Hematopoietic multipotent progenitor cell treated with erythropoietin and hydrocortisone succinate and interleukin-3 and kit ligand, for 8 days (in vitro differentiated cells): ENCODE data around the gene PFDN2.
A peak's percentile ranks its signal among the peaks of the same experiment; 100 is the strongest.

Experiments used
- DNase-seq: peaks from one replicate; pipeline ENCODE4 v3.0.0-alpha.2; 2015

Gene PFDN2

GRCh38 chr1:161098210-161099068, 19.4 kb downstream of the PFDN2 start, which contains the start of gene KLHDC9:
Gene KLHDC9, plus strand, starts transcription at chr1:161098361. Its CDS starts 175 bp downstream, at chr1:161098536.
- DNase-seq, result peak; percentile 67

- no peak for DNase-seq
Observed at GRCh38 chr1:161096530-161096929, 21.3 kb downstream of the PFDN2 start.

- no peak for DNase-seq
Observed at GRCh38 chr1:161096015-161096414, 21.8 kb downstream of the PFDN2 start.

GRCh38 chr1:161095230-161095629, 22.6 kb downstream of the PFDN2 start:
- DNase-seq, result no peak

GRCh38 chr1:161094481-161094880, 23.4 kb downstream of the PFDN2 start:
- DNase-seq, result no peak

GRCh38 chr1:161092621-161093028, 25.2 kb downstream of the PFDN2 start:
- no peak for DNase-seq

GRCh38 chr1:161091796-161092507, 25.9 kb downstream of the PFDN2 start:
- DNase-seq, result no peak

- no peak for DNase-seq
Observed at GRCh38 chr1:161091093-161091492, 26.7 kb downstream of the PFDN2 start.

GRCh38 chr1:161090617-161091016, 27.2 kb downstream of the PFDN2 start:
- DNase-seq, result no peak

- DNase-seq, result no peak
Observed at GRCh38 chr1:161089938-161090337, 27.9 kb downstream of the PFDN2 start.

- no peak for DNase-seq
Observed at GRCh38 chr1:161089251-161089924, 28.4 kb downstream of the PFDN2 start, which contains the start of gene NECTIN4. Gene NECTIN4, minus strand, starts transcription at chr1:161089558. Its CDS starts 262 bp downstream, at chr1:161089296.

GRCh38 chr1:161088587-161089110, 29.2 kb downstream of the PFDN2 start:
- DNase-seq, result no peak

GRCh38 chr1:161086457-161086856, 31.4 kb downstream of the PFDN2 start:
- no peak for DNase-seq

- no peak for DNase-seq
Observed at GRCh38 chr1:161085165-161085564, 32.7 kb downstream of the PFDN2 start.

- DNase-seq, result no peak
Observed at GRCh38 chr1:161084597-161084988, 33.2 kb downstream of the PFDN2 start.

GRCh38 chr1:161083748-161084596, 33.9 kb downstream of the PFDN2 start:
- DNase-seq, result no peak

GRCh38 chr1:161082996-161083747, 34.7 kb downstream of the PFDN2 start:
- DNase-seq, result no peak

- DNase-seq, result no peak
Observed at GRCh38 chr1:161082483-161082882, 35.4 kb downstream of the PFDN2 start.

- no peak for DNase-seq
Observed at GRCh38 chr1:161081519-161081918, 36.3 kb downstream of the PFDN2 start.

- no peak for DNase-seq
Observed at GRCh38 chr1:161080441-161081405, 37.1 kb downstream of the PFDN2 start.
